ENCODE data around the gene ATP4A.

Gene ATP4A

DNA sequence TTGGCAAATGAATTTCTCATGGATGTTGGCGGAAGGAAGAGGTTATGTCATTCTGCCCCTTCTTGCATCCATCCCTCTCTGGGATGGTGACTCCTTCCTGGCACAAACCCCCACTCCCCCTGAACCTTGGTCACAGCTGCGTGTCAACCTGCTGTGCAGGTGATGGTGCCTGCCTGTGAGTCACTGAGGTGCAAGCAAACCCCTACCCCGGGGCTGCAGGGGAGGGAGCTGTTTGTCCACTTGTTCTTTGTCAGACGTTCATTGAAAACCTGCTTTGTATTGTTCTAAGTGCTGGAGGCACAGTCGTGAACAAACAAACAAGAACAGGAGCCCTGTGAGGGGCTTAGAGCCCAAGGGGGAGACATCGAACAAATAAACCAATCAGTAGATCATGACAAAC lies 32.2 kb downstream of the ATP4A start:
- CTCF ChIA-PET = interaction anchor here (0.7 to 2.5 kb wide), 5 partner anchors 12 to 179 kb away, joined by 3 to 13 read pairs (median 4); no protein-coding TSS in a partner anchor
- POLR2A ChIA-PET = no interaction called here
- no peak for DNase-seq (ENCODE audit: extremely low spot score)
- TF ChIP-seq, protein P1, sequence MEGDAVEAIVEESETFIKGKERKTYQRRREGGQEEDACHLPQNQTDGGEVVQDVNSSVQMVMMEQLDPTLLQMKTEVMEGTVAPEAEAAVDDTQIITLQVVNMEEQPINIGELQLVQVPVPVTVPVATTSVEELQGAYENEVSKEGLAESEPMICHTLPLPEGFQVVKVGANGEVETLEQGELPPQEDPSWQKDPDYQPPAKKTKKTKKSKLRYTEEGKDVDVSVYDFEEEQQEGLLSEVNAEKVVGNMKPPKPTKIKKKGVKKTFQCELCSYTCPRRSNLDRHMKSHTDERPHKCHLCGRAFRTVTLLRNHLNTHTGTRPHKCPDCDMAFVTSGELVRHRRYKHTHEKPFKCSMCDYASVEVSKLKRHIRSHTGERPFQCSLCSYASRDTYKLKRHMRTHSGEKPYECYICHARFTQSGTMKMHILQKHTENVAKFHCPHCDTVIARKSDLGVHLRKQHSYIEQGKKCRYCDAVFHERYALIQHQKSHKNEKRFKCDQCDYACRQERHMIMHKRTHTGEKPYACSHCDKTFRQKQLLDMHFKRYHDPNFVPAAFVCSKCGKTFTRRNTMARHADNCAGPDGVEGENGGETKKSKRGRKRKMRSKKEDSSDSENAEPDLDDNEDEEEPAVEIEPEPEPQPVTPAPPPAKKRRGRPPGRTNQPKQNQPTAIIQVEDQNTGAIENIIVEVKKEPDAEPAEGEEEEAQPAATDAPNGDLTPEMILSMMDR (IDR thresholded peaks at IDR 0.05; ENCODE audit: control extremely low read depth, extremely low read depth, low read depth, missing control alignments) = no peak

DNA sequence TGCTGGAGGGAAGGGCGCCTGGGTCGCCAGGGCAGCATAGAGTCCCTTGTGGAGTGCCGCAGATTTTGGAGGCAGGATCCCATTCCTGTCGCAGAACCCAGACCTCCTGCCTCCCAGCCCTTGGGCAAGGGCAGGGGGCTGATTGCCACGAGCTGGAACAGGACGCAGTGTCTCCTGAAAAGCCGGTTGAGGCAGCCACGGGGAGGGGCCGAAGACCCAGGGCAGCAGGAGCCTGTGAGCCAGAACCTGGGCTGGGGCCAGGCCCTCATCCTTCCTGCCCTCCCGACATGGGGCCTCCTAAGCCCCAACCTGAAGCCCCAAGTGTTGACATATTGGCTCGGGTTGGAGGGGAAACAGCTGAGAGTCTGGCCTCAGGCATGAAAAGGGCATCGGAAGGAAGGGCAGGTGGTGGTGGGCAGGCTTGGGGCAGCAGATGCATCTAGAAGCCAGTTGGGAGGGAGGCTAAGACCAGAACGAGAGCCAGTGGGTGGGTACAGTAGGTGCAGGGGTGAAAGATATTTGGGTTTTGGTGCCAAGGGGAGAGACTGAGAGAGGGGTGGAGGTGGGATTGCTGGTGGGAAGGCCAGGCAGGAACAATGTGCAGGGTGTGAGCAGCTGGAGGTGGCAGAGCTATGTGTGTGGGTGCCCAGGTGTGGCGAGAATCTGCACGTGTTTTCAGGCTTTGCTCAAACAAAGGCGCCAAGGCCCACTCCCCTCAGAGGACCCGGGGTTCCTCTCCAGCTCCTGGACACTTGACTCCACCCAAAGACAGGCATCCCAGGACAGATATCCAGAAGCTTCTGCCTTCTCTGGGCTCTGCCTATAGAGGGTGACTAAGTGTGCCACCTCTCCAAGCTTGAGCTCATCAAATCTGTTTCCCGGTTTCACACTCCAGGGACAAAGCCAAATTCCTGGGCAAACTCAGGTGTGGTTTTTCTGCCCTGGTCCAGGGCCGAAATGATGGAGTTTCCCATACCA lies 33.9 kb downstream of the ATP4A start:
- POLR2A ChIA-PET = no interaction called here
- TF ChIP-seq, protein P1 (IDR thresholded peaks at IDR 0.05; ENCODE audit: control extremely low read depth, extremely low read depth, low read depth, missing control alignments) = no peak
- no peak for DNase-seq (ENCODE audit: extremely low spot score)
- CTCF ChIA-PET = interaction anchor here (1.2 to 2.5 kb wide), 5 partner anchors 15 to 63 kb away, joined by 3 to 13 read pairs (median 7); no protein-coding TSS in a partner anchor

DNA sequence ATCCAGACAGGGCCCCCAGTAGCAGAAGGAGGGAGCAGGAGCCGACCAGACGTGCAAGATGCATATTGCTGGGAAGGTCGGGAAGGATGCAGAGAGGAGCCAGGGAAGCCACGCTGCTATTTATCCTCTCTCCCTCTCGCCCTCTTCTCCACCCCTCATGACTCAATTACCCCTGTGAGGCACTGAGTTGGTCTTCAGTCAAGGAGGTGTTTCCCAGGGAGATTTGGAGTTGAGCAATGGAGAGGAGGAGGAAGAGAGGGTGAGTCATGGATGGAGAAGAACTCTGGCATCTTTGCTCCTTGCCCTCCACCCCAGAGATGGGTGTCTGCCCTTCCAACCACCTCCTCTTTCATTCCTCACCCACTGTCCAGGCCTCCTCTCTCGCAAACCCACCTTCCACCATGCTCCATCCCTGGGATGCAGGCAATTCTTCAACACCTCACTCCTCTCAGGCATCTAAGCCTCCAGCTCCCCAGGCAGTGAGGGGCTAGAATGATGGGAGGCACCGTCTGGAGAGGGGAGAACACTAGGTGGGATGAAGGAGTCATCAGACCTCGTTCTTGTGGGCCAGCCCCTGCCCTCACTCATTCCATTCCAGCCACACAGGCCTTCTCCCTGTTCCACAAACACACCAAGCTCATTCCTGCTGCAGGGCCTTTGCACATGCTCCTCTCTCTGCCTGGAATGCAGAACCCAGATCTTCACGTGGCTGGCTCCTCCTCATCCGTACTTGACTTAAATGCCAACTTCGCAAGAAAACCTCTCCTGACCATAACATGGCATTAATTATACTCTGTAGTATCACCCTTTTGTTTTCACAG lies 35.0 kb downstream of the ATP4A start, which contains the start of gene SBSN:
Gene SBSN (minus strand): TSS at position 94 of the 821 bp plus-strand sequence. CDS start 30 bp downstream, at position 64.
- ChIA-PET CTCF (interaction anchor here (1.3 to 1.9 kb wide), 2 partner anchors 21 to 64 kb away, joined by 4 to 7 read pairs; no protein-coding TSS in a partner anchor), POLR2A (no interaction called here)
- DNase-seq (ENCODE audit: extremely low spot score) = no peak
- TF ChIP-seq, protein P1 (IDR thresholded peaks at IDR 0.05; ENCODE audit: control extremely low read depth, extremely low read depth, low read depth, missing control alignments) = no peak

DNA sequence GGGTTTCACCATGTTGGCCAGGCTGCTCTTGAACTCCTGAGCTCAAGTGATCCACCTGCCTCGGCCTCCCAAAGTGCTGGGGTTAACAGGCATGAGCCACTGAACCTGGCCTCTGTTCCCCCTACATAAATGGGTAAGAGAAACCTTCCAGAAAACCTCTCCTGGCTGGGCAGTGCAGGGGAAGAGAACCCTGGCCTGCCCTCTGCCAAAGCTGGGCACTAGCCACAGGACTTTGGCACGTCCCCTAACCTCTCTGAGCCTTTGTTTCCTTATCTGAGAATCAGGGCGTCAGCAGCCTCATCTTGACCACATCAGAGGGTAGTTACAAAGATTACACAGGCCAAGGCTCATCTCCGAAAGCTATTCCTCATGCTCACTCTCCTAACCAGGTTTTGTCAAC lies 37.6 kb downstream of the ATP4A start:
- no peak for DNase-seq (ENCODE audit: extremely low spot score)
- TF ChIP-seq, protein P1 (IDR thresholded peaks at IDR 0.05; ENCODE audit: control extremely low read depth, extremely low read depth, low read depth, missing control alignments) = no peak
- ChIA-PET CTCF (interaction anchor here (1.0 to 1.8 kb wide), 5 partner anchors 17 to 67 kb away, joined by 3 to 7 read pairs (median 4); no protein-coding TSS in a partner anchor), POLR2A (no interaction called here)

DNA sequence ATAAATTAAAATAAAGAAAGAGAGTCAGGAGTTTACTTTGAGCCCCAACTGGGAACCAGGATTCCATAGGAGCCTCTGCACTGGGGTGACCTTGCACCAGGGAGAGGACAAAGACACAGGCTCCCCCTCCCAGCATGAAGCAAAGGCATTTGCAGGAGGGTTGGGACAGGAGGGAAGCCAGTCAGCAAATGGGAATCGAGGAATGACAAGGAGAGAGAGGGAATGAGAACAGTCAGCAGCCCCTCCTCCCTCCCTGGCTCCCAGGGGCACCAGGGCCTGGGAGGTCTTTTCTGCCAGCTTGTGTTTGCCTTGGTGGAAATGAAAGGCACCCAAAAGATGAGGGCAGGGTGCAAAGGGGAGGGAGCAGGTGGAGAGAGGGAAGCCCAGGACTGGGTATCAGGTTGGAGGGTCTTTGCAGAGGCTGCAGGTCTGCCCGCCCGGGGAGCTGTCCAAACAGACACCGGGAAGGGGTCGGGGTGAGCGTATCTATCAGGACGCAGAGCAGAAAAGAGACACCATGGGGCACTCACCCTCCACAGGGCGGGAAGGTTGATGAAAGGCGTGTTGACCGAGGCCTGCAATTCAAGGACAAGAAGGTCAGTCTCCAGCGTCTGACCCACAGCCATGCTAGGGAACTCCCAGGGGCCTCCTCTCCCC lies 39.1 kb downstream of the ATP4A start:
- no peak for DNase-seq (ENCODE audit: extremely low spot score)
- ChIA-PET POLR2A (no interaction called here), CTCF (interaction anchor here (1.8 kb wide), 1 partner anchor 24 kb away, joined by 4 read pairs; no protein-coding TSS in a partner anchor)
- TF ChIP-seq, protein P1 (IDR thresholded peaks at IDR 0.05; ENCODE audit: control extremely low read depth, extremely low read depth, low read depth, missing control alignments) = no peak

All from GM10248 (cell line).